Measurements from ENCODE around the gene CPN1.

DNA sequence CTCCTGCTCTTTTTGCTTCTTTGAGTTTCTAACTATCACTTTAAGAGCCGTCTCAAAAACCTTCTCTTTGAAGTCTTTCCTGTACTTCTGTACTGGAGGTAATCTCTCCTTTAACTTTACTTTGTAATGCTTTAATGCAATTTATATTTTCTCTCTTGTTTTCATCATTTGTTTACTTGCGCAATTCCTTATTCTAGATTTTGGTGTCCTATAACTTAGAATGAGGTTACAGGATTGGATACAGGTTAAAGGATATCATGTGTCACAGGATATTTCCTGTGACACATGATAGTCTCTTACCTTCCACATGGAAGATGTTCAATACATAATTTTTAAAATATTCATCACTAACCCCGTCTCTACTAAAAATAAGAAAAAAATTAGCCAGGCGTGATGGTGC, 42.4 kb upstream of the CPN1 start:
- TF ChIP-seq EZH2 (IDR thresholded peaks at IDR 0.05; ENCODE audit: insufficient read depth, poor library complexity, severe bottlenecking) (no peak), EZH2phosphoT487 (IDR thresholded peaks at IDR 0.05; ENCODE audit: insufficient read depth, low read depth) (no peak)
